Activated CD8-positive, alpha-beta memory T cell treated with anti-CD3 and anti-CD28 coated beads, Interleukin-2, amount 50 U/mL, for 1 hour (primary cell): Measurements from ENCODE around the gene EEF1A1.
"Not testable (repeated sequence)": the region's sequence is repeated elsewhere in the genome, so short reads cannot be mapped to it uniquely, and the experiment has no call there.

Experiments
- DNase-seq: peaks from one replicate; pipeline ENCODE4 v3.0.0-alpha.2; 2020; ENCODE audit errors: extremely low read depth

EEF1A1 gene

DNA sequence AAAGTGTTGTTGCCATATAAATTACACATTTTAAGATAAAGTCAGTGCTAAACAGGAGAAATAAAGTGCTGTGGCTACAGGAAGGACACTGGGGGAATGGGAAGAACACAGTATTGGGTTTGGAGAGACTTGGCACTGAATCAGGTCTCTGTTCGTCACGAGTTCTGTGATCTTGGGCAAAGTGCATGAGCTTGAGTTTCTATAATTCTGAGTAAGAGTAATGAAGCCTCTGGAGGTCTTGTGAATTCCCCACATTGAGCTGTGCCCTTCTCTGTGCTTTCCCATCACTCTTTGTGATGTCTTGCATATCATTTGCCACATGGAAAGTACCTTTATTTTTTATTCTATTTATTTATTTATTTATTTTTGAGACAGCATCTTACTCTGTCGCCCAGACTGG, 16.8 kb upstream of the EEF1A1 start:
- no peak for DNase-seq

DNA sequence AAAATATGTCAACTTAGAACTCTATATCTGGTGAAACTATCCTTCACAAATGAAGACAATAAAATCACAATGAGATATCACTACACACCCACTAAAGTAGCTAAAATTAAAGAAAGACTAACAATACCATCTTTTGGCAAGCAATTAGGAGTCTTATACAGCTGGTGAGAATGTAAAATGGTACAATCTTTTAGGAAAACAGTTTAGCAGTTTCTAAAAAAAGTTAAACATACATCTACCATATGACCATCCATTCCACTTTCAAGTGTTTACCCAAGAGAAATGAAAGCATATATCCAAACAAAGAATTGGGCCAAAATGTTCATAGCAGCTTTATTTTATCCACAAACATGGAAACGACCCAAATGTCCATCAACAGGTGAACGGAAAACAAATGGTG, 13.8 kb upstream of the EEF1A1 start:
- DNase-seq, result no peak

GRCh38 chr6:73532293-73532692, 11.5 kb upstream of the EEF1A1 start:
- no peak for DNase-seq

GRCh38 chr6:73528897-73529296, 8.1 kb upstream of the EEF1A1 start:
- no peak for DNase-seq

DNA sequence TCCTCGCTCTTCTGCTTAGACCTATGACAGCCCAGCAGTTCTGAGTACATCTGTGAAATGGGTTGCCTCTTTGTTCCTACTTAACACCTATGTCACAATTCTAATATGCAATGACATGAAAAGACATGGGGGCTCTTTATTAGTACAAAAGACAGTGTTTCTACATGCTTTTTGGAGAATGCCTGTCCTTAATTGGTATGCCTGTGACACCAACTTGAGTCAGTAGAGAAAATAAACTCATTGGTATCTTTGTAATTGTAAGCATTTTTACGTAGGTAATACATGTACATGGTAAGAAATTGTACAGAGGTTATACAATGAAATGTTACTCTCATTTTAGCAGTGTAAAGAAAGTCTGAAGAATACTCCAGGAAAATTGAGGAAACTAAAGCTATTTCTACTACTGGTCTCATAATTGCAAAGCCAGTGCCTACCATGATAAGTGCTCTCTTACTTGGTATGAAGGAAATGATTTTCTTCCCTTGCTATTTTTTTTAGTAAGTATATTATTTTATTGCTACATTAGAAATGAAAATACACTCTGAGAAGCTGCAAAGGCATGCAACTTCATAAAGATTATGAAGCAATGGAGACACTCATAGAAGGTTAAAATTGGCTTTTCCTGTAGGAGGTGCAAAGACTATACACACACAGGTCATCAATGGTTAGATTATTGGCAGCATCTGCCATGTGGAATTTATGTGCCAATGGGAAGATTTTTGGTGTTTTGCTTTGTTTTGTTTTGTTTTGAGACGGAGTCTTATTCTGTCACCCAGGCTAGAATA, 4.9 kb upstream of the EEF1A1 start:
- no peak for DNase-seq

DNA sequence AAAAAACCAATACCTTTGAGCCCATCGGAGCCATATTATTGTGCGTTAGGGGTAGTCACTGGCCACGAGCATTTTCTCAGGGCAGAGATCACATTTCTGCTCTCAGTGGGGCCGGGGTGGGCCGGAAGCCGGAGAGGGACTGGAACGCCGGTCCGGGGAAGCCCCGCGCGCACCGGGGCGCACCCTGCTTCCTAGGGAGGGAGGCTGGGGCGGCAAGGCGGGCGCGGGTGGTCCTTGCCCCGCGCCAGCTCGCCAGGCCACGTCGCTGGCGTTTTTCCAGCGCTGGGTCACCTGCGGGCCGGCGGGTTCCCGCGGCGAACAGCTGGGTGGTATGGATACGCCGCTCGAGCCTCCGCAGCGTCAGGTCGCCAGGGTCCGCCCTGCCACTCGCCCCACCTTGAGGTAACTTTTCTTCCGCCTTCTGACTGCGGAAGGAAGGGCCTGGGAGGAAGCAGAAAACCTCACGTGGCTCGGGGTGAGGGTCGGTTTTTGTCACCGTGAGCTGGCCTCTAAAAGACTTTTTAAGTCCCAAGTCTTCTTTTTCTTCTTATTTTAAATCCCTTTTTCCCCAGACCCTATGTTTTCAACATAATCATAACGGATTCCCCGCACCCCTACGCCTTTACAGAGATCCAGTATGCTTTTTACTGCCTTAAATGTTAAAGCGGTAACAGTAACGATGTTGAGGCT, 2.7 kb upstream of the EEF1A1 start:
- no peak for DNase-seq

- DNase-seq, result no peak
Observed at GRCh38 chr6:73521351-73521985, 636 bp upstream of the EEF1A1 start.

DNA sequence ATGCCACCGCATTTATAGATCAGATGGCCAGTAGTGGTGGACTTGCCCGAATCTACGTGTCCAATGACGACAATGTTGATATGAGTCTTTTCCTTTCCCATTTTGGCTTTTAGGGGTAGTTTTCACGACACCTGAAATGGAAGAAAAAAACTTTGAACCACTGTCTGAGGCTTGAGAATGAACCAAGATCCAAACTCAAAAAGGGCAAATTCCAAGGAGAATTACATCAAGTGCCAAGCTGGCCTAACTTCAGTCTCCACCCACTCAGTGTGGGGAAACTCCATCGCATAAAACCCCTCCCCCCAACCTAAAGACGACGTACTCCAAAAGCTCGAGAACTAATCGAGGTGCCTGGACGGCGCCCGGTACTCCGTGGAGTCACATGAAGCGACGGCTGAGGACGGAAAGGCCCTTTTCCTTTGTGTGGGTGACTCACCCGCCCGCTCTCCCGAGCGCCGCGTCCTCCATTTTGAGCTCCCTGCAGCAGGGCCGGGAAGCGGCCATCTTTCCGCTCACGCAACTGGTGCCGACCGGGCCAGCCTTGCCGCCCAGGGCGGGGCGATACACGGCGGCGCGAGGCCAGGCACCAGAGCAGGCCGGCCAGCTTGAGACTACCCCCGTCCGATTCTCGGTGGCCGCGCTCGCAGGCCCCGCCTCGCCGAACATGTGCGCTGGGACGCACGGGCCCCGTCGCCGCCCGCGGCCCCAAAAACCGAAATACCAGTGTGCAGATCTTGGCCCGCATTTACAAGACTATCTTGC, 725 bp downstream of the EEF1A1 start:
- peak; percentile 51 for DNase-seq

- DNase-seq, result not testable (repeated sequence)
Observed at GRCh38 chr6:73518982-73519881, 1.6 kb downstream of the EEF1A1 start.

- DNase-seq, result not testable (repeated sequence)
Observed at GRCh38 chr6:73518100-73518981, 2.5 kb downstream of the EEF1A1 start.

GRCh38 chr6:73516514-73517489, 4.0 kb downstream of the EEF1A1 start:
- no peak for DNase-seq

DNA sequence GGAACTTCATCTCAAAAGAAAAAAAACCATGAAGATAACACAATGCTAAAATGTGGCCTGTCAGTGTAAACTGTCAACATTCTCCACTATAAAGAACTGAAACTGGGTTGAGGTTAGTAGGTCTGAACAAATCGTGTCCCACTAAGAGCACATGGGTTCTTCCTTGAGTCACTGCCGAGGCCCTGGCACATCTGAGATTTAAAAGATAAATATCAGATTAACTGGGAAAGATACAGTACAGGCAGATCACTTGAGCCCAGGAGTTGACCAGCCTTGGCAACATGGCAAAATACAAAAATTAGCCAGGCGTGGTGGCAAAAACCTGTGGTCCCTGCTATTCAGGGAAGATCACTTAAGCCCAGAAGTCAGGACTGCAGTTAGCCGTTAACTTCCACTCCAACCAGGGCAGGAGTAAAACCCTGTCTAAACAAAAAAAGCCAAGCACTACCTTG, 5.6 kb downstream of the EEF1A1 start:
- no peak for DNase-seq

- DNase-seq, result no peak
Observed at GRCh38 chr6:73514746-73515110, 6.1 kb downstream of the EEF1A1 start.

DNA sequence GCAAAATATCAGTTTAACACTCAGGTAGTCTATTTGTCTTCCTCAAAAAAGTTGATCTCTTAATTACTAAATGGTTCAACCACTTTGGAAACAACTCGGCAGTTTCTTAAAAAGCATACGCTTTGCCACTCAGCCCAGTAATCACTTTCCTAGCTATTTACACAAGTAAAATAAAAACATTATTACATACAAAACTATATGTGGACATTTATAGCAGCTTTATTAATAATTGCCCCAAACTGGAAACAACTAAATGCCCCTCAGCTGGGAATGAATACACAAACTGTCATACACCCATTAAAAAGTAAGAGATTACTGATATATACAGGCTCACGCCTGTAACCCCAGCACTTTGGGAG, 7.4 kb downstream of the EEF1A1 start:
- no peak for DNase-seq

GRCh38 chr6:73511796-73512195, 9.0 kb downstream of the EEF1A1 start:
- no peak for DNase-seq

GRCh38 chr6:73509851-73510250, 11.0 kb downstream of the EEF1A1 start:
- DNase-seq, result no peak

- DNase-seq, result no peak
Observed at GRCh38 chr6:73508776-73509175, 12.1 kb downstream of the EEF1A1 start.

DNA sequence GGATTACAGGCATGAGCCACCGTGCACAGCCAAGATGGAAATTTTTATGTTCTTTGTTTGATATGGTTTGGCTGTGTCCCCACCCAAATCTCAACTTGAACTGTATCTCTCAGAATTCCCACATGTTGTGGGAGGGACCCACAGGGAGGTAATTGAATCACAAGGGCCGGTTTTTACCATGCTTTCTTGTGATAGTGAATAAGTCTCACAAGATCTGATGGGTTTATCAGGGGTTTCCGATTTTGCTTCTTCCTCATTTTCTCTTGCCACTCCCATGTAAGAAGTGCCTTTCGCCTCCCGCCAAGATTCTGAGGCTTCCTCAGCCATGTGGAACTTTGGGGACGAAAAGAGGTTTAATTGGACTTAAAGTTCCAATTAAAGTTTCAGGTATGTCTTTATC, 14.6 kb downstream of the EEF1A1 start:
- no peak for DNase-seq

DNA sequence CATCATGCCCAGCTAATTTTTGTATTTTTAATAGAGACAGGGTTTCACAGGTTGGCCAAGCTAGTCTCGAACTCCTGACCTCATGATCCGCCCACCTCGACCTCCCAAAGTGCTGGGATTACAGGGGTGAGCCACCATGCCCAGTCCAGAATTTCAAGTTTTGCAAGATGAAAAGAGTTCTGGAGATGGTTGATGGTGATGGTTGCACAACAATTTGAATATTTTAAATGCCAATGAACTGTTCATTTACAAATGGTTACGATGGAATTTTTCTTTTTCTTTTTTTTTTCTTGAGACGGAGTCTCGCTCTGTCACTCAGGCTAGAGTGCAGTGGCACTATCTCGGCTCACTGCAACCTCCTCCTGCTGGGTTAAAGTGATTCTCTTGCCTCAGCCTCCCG, 15.1 kb downstream of the EEF1A1 start:
- DNase-seq, result not testable (repeated sequence)
